ENCODE results near the gene STOX2.

STOX2 gene

DNA sequence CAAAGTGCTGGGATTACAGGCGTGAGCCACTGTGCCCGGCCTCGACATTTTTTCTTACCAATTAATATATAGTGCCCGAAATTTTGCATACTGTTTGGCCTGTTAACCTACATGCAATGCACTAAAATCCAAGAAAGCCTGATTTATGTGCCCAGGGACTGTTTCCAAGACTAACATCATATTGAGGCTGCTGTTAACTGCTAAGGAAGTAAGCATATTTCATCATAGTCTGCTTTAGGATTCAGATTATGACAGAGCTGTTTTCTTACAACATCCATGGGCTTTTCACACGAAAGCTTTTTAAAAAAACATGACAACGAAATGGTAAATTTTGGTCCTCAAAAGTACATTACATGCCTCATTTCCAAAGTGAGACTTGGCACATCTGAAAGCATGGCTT is 84.4 kb downstream of the STOX2 start:
- no peak for DNase-seq

DNA sequence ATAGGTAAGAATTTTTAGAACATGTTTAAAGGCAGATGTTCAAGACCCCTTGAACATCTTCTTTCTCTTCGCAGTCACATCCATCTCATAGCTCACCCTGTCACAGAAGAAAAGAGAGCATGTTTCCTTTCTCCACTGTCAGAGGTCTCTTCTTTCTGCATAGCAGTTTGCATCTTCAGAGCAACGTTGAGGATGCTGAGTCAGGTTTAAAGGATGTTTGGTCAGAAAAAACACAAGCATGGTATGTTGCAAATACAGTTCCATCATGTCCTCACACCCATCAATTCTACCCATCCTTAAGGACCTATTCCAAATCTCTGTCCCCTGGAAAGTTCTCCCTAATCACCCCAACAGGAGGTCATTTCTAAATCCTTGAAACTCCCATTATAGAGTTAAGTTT is 84.8 kb downstream of the STOX2 start:
- DNase-seq = no peak

DNA sequence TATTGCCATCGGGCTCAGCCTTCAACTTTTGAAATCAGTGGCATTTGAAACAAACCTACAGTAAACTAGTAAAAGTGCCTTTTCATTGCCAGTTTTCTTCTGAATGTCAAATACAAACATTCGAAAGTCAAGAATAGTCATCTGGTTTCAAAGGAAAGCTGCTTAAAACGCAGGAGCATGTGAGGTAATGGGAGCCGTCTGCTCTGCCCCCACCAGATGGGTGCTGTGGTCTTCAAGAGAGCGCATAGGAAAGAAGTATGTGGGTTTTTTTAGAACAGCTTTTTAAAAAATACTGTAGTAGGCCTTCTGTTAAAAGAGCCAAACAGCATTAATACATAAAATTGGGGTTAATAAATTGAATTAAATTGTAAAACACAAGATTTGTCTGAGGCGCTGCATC is 88.6 kb downstream of the STOX2 start:
- no peak for DNase-seq

DNA sequence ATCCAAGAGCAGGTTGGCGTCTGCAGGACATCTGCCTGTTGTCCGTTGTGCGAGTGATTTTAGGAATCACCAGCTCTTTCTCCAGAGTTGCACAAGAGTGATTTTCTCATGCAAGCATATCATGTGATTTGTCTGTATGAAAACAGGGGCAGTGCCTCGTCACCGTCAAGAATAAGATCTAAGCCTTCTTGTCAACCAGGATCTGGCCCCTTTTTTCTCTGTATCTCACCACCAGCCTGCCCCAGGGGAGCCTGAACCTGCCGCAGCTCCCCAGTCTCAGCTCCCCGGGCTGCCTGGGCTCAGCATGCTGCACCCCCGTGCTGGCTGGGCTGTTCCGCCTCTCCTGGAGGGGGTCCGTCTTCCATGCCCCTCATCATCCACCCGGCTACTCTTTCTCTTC is 90.5 kb downstream of the STOX2 start:
- no peak for DNase-seq

DNA sequence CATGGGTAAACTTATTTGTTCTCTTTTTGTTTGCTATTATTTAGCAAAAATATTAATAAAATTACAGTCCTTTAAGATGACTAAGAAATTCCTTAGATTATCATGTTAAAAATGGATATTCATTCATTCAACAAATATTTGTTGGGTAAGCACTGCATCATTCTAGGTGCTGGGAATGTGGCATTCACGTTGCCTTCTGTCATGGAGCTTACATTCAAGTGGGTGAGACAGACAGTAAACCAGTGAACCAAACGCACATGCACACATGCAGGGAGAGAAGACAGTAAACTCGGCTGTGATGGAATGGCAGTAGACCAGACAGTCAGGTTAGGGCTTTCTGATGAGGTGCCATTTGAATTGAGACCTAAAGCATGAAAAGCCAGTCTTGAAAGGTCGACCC is 91.8 kb downstream of the STOX2 start:
- DNase-seq = no peak

DNA sequence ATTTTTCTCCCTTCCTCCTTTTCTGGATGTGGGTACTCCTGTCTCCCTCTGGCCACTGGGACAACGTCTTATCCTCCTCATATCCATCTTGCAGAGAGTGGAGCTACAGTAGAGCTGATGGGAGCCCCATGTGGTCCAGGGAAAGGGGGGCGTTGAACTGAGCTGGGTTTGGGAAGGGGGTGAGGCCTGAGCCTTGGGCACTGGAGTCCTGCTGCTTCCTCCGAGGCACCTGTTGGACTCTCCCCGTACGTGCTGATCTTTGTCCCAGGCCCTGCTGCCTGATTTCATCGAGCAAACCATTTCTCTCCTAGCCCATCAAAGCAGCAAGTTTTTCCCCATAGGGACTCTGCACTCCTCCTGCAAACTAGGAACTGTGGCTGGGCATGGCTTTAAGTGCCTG is 94.3 kb downstream of the STOX2 start:
- DNase-seq = no peak

DNA sequence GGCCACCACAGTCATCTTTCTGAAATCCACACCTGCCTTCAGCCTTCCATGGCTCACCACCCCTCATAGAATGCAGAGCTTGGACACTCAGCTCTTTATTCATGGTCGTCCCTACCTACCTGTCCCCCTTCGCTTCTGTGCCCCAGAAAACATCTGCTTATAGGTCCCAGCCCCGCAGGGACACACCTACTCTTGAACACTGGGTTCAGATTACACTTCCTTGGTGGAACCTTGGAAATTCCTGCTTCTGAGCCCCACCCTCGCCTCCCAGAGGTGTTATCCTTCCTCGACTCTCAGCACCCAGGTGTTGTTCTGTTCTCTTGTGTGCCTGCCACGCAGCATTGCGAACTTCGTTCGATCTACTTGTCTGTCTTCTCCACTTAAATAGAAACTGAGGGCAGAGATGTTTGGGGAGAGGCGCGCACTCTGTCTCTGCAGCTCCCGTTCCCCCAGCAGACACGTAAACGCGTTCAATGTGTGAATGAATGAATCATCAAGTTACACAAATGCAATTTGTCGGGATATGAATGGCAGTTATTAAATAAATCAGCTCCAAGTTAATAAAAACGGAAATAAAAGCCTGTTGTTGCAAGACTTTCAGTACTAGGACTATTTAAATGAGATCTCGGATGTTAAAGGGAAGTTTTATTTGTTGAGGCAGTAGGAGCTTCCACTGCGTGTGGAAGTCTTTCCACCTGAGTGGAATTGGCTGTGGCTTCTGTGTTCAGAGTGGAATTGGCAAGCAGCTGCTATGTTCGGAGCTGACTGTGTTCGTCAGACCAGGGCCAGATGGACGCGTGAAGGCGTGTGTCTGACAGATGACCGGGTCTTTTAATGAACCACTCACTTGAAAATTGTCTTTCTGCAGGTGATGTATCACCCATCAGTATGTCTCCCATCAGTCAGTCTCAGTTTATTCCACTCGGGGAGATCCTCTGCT is 95.6 kb downstream of the STOX2 start:
- DNase-seq = no peak

DNA sequence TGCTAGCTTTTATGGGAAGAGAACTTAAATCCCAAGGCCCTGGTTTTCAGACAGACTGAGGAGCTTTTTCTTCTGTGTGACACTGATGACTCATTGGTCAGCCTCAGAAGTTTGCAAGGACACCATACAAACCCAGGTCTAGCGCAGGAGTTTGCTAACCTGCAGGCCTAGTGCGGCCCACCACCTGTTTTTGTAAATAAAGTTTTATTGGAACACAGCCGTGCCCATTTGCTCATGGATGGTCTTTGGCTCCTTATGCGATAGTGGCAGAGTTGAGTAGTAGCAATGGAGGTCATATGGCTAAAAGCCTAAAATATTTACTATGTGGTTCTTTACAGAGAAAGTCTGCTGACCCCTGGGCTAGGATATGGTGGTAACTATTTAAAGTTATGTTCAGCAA is 98.3 kb downstream of the STOX2 start:
- DNase-seq = no peak

DNA sequence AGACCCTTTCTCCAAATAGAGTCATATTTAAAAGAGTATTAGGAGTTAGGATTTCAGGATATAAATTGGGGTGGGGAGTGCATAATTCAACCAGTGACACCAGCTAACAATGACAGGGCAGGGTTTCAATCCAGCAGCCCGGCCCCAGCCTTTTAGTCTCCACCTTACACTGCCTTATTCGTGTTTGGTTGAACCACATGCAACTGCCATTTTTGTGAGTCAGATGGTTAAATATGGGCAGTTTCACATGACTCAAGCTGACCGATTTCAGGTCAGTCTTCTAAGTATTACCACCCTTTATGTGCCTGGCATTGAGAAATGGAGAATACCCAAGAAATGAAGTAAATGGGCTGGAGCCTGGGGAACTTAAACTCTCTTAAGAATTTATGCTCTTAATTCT is 102.8 kb downstream of the STOX2 start:
- no peak for DNase-seq

DNA sequence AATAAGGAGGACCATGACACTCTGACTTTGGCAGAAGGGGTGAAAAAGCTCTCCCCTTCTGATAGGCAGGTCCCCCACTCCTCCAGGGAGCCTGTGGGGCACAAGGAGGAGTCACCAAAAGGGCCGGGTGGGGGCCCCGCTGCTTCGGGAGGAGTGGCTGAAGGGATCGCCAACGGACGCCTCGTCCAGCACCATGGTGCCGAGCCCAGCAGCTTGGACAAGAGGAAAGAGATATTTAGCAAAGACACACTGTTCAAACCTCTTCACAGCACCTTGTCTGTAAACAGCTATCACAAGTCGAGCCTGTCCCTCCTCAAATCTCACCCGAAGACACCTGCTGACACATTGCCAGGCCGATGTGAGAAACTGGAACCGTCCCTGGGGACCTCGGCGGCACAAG is 105.6 kb downstream of the STOX2 start:
- no peak for DNase-seq

DNA sequence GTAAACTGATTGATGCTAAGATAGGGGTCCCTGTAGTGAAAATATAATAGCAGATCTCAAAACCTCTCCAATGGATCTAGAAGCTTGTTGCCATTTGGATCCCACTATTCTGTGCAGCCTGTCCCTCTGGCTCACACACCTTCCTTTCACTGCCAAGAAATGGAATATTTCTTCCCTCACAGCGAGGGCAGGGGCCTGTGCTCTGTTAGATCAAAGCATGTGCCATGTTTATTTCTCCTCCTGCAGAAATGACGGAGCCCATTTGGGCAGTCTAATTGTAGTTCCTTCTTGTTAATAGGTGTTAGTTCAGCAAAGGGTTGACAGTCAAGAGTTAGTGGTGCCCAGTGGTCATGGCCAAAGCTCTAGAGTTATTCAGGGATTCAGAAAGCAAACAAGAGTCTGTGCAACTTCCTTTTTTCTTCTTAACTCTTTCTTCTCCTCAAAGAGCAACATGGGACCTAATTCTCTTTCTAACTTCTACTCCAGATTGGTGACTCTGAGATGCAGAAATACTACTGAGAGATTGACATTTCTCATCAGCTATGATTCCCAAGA is 106.8 kb downstream of the STOX2 start:
- no peak for DNase-seq

DNA sequence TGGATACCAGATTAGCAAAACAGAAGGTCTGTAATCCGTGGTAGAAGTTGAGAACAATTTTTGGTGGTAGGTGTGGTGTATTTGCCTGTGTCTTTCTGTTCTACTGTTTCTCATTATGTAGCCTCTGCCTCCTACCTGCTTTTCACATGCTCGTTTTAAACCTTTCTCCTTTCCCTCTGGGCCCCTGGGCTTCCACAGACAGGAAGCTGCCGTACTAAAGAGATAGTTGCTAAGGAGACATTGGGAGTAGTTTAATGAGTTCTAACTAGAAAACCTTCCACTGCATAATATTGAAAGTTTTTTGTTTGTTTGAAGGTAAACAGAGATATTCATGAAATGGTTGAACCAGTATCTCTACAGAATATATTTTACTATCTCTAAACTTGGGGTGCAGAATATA is 107.8 kb downstream of the STOX2 start:
- no peak for DNase-seq

DNA sequence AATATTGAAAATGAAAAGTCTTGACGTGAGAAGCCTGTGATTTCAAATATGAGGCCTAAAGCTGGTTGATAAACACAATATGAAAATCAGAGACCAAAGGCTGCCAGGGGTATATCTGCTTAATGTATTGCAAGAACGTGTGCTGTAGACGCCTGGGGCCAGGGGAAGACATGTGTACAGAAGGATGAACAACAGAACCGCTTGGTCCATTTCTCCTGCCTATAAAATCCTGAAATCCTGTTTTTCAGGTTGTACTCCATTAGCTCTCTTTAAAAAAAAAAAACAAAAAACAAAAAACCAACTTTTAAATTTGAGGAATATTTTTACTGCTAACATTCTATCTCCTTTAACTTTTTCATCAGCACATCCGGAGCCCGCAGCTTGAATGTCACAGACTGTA is 109.2 kb downstream of the STOX2 start:
- DNase-seq = no peak

DNA sequence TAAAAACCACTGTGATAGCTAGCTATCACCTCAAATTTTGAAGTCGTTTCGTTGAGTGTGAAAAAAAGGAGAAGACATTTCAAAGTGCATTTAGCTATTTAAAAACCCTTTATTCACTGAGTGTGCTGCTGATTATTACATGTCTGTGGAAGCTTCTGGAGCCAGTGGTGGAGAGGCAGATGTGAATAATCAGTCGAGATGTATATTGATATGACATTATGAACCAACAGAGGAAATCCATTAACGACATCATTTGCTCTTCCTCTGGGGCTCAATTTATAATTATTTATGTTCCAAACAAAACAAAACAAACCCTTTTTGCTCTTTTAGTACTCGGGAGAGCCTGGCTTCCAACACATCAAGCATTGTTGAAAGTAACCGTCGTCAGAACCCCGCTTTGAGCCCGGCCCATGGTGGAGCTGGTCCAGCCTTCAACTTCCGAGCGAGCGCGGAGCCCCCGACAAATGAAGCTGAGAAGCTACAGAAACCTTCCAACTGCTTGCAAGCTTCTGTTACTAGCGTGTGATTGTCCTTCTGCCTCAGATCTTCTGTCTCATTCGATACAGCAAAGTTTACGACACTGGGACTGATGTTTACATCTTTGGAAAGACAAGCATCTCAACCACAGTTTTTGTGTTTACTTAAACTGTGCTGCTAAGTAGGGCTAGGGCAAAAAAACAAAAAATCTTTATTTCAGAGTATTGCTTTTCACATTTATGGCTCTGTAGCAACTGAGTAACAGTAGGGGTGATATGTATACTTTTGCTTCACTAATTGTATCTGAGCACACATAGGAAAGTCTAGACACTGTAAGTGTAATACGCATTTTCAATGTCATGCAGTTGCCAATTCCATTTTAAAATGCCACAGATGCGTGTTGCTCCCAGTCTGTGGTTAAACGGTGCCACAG is 111.9 kb downstream of the STOX2 start:
- no peak for DNase-seq

DNA sequence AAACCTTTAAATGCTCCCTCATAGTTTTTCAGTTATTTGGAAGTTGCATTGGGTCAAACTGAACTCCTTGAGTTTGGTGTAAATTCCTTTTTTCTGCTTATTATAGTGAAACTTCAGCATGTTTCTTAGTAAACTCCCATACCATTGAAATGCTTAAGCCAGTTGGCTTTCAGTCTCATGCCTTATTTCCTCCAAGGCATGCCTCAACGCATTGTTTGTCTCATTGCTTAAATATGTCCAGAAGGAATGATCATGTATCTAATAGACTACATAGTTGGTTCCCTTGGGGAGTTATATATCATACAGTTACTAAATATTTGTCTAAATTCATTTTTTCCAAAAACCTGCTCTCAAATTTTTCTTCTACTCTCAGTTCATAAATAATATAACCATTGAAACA is 114.0 kb downstream of the STOX2 start:
- DNase-seq = no peak

DNA sequence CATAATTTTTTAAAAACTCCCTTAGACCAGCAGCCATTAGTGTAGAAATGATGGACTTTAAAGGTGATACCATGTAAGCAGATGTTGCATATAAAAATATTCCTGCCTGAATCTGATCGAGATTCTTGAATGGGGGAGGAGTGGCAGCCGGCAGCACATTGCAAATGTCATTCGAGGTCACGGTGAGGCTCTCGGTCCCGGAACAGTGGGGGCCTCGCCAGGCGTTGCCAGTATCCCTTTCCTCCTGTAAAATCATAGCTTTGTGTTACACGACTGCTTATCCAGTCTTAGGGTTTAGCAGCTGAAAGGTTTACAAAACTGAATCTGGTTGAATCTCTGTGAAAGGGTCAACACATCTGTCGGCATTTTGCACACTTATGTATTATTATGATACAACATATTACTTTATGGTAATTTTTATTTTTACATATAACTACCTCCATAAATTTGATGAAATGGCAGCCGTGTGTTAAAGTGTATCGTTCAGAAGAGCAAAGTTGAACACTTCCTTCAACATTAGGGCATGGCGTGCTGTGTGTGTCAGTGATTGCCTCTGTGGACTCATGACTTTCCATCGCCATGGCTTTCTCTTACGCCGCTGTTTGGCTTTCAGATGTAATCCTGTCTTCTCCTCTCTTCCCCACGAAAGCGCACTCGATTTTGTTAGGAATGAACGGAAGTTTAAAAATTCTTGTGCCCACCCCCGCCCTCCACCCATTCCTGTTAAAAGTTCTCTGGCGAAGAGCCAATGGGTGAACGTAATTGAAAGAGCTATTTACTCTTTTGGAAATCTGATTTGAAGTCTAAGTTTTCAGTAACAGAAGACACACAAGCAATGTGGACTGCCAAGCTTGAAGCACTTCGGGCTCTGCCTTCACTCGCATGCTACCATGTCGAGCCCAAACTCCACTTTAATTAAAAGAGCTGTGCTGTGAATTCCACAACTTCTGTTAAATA is 114.8 kb downstream of the STOX2 start:
- no peak for DNase-seq

DNA sequence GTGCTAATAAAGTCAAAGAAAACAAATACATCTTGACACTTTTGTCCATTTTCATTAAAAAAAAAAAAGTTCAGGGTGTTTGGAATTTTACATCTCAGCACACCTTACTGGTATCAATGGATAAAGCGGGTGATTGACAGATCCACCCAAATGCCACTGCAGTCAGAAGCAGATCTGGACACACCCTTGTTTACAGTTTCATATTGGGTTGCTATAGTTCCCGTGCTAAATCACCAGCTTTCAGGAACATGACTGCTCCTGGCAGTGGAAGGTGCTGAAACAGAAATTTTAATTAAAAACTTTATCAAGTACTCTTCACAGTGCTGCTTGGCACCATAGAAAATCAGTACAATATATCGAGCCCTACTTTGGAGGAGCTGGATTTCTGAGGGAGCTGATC is 116.3 kb downstream of the STOX2 start:
- DNase-seq = no peak

DNA sequence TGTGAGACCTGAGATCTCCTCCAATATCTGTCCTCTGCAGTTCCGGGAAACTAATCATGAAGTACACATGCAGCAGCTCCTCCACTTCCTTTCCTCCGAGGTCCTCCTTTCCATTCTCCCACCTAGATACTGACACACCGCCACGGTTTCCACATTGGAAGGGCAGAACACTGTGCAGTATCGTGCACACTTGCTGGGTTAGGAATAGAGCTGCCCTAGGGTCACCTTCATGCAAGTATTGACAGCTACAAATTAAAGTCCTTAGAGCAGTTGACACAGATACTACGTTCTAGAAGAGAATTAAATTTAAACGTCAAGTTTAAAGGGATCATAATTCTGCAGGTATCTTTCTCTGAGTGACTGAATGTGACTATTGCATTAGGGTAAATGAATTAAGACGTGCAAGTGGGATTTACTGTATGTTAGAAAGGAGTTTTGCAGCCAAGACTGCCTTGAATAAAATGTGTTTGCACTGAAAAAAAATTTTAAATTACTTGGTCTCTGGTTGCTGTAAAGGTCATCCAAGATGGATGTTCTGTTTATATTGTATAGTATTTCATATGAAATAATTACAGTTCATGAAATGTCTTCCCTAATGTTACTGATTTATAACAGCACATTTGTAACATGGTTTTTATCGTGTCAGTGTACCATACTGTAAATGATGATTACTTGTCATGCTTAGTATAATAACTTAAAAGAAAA is 117.7 kb downstream of the STOX2 start:
- no peak for DNase-seq

DNA sequence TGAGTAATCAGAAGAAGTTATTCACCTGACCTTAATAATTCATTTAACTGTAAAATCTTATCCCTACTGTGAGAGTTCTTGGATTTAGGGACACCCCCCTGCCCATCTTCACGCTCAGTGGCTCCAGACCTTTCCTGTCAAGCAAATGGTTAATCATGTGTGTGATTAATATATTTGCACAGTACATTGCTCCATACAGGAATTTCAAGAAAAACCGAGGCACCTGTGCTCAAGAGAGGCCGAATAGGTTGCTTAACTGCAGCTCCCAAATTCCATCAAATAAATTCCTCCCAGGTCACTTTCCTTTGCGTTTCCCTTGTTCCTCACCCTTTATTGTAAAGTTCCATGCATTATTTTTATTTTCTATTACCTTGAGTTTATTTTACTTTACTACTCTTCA is 119.5 kb downstream of the STOX2 start:
- no peak for DNase-seq

DNA sequence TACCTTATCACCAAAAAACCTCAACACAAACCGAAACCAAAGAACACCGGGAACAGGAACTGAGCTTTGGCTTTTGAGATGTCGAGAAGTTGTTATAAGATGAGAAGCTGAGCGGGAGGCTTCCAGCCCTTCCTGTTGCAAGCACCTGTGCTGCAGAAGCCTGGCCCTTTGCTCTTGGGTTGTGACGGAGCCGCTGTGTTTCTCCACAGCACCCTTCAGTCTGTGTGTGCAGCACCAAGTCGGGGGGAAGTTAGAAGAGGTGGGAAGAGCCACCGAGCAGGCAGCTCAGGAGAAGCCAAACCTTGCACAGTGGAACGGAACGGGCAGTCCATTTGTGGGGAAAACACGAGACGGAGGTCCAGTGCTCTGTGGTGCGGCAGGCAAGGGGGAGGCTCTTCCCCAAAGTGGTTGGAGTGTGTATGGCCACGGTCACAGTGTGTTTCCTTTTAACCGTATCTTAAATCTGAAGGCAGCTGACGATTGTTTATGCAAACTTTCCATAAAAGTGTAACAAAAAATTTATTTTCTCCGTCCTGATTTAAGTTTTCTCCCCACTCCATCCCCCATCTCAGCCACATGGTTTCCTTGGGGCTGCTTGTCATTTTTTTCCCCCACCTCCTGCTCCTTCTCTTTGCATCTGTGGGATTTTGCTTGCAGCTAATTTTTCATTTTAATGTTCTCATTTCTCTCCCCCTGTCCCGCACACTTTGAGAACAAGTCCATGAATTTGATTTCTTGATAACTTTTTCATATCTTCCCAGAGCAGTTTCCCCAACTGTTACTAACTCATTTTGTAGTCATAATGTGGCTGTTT is 123.7 kb downstream of the STOX2 start:
- no peak for DNase-seq

DNA sequence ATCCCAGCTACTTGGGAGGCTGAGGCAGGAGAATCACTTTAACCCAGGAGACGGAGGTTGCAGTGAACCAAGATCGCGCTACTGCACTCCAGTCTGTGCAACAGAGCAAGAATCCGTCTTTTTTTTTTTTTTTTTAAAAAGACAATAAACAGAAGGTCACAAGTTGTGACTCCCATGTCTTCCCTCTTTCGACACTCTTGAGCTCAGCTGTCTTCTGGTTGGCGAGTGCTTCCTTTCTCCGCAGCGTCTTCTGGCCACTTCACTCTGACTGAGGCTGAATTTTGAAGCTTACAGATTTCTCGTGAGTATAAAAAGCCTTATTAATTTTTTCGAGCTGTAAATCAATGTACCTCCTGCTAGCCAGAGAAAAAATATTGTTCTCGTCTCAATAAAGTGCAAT is 124.9 kb downstream of the STOX2 start:
- DNase-seq = no peak
